GM18870 (cell line): Measurements from ENCODE around the gene HRK.

ENCODE experiments used
- ATAC-seq: cut with Tn5 transposase; IDR thresholded peaks from one replicate; pipeline ENCODE4 v1.9.1; 2021; ENCODE audit warnings: moderate library complexity; ENCODE audit not compliant: unreplicated experiment

The HRK gene

DNA sequence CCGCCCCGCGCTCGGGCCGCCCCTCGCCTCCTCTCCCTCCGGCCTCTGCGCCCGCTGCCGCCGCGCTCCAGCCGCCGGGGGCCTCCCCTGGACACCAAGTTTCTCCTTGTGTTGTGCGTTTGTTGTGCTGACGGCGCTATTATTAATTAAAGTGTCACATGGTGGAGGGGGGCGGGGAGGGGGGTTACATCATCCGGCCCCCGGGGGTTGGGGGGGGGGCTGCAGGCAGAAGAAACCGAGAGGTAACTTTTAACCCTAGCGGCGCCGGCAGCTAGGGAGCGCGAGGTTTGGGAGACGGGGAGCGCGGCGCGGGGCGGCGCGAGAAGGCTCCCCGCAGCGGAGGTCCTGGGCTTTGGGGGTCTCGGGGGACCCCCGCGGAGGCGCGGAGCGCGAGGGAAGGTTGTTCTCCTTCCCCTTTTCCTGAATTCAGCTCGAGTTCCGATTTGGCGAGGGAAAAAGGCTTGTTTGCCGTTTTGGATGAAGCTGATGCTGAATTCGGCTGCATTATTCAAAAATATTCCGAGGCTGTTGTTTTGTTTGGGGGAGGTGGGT lies at the start of gene HRK:
HRK (minus strand) TSS at position 117 of the 552 bp plus-strand sequence. CDS start 134 bp downstream, outside the sequence.
- no peak for ATAC-seq

- no peak for ATAC-seq
Observed at GRCh38 chr12:116929885-116930284, 48.6 kb upstream of the HRK start.

DNA sequence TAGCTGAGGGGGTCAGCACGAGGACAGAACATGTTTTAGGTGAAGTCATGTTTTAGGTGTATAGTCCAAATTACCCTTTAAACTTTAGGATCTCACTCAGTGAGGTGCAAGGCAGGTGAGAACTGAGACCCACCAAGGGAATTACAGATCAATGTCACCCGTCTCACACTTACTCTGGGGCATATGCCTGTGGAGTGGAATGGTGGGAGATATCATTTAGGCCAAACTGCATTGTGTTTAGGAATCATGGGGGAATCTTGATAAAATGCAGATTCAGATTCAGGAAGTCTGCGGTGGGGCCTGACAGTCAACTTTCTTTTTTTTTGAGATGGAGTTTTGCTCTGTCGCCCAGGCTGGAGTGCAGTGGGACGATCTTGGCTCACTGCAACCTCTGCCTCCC lies 47.3 kb upstream of the HRK start:
- ATAC-seq, result no peak

GRCh38 chr12:116927244-116927940 lies 46.2 kb upstream of the HRK start:
- ATAC-seq, result no peak

DNA sequence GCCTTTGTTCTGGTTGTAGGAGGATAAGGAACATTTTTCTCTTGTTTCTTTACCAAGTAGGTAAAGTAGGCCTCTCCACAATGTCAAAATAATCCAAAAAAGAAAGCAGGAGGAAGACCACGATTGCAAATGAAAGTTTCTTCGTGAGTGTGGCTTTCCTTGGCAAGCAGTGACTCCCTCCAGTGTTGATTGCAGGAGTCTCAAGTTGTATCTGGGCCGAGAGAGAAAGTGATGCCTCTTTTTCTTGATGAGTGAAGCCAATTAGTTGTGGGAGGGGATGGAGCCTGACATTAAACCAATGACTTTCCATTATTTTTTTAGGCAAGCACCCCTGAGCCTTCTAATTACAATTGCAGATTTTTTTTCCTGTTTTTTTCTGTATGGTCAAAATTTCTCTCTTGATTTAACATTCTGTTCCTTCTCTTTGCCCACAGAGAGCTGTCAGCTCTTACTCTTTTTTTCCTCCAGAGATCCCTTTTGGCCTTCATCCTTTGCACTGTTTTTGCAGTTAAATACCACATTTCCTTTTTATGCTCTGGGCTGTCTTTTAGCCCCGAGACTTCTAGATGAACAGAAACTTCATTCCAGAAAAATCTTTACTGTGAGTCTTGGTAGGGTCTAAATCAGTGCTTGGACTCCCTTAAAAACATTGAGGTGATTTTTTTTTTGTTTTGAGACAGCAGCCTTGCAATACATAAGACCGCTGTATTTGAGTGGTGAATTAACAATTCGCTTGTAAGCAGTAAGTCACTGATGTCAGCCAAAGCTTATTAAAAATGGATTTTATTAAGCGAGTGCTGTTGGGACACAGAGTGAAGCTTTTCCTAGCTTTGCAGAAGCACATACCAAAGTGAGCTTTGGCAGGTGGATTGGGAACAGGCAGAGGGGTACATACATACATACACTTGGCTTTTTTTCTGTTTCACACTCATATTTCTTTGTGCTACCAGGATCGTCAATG lies 45.3 kb upstream of the HRK start:
- no peak for ATAC-seq

GRCh38 chr12:116924558-116925453 lies 43.6 kb upstream of the HRK start:
- peak; percentile 82 for ATAC-seq

DNA sequence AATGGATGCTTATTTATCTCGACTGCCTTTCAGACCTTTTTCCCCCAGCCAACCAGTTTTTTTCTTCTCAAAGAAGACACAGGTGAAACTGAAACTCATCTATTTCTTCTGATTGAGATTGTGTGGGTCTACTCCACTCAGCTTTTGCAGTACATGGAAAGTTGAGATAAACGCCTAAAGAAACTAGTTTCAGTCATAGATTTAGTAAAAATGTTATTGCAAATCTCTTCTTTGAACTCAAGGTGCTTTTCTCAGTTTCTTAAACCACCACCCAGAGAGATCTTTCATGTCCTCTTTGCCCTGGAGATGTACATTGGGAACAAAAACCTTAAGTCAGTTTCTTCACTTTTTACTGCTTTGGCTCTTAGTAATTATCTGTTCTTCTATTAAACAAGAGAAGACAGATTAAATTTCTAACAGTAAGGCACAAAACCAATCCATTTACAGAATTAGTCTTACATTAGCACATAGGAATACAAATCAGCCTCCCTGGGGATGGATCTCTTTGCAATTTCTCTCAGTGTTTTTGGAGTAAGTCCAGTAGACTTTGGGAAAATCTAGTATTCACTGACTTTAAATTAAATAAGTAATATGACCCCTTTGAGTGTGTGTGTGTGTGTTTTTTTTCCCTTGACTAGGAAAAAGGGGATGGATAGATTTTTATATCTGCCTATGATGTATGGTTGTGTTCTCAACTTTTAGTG lies 41.1 kb upstream of the HRK start:
- ATAC-seq, result peak; percentile 58

DNA sequence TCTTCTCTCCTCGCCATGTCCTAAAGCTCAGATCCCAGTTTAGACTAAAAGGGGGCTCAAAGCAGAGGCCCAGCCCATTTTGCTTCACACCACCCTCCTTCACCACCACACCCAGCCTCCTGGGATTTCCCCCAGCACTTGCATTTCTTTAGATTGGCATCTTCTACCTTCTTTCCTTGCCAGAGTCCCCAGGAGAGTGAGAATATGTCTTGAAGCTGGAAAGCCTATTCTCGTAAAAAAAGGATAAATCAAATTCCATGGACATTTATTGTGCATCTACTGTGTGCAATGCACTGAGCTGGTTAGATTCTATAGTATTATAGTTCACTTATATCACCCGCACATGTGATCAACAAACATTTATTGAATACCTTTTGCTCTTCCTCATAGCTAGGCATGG lies 39.7 kb upstream of the HRK start:
- no peak for ATAC-seq

DNA sequence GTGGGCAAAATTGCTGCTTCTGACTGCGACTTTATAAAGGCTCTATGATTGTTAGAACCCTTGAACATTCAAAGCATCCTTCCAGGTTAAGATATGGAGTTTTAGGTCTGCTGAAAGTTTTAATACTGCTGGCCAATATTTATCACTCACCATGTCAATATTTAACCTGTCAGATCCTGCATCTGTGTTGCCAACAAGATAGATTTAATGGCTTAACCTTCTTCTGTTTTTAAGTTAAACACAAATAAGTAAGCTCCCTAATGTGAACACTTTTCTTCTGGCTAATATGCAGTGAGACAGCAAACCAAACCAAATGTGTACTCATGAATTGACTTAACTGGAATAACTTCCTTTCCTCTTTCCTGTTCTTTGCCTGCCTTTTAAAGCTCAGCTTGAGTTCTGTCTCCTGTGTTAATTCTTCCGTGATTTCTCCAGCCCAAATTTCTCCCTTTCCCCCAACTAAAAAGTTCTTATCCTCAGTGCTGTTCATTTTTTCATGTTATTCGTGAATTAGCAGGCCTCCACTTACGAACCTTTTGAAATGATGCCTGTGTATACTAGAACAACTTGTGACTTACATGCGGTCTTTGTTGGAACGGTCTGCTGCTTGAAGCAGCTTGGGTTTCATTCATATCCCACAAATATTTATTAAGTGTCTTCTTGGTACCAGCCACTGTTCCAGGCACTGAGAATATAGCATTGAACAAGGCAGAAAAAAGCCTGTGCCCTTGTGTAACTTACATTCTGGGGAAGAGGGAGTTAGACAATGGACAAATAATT lies 38.7 kb upstream of the HRK start:
- ATAC-seq, result no peak

DNA sequence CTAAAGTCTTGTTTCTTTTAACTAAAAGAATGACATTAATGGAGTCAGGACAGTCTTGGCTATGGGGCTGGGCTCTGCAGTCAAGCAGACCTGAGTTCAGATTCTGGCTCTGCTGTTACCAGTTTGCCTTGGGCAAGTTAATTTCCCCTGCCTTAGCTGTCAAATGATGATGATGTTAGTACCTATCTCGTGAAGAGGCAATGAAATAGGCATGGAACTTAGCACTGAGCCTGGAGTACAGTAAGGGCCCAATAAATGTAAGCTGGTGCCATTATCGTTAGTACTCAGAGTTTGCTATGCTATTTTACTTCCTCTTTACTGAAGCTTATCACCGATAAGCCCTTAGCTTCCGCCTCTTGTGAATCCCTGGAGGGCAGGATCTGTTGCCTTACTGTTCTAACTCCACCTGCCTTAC lies 38.0 kb upstream of the HRK start:
- ATAC-seq, result no peak

- no peak for ATAC-seq
Observed at GRCh38 chr12:116918464-116918863, 37.2 kb upstream of the HRK start.

GRCh38 chr12:116916714-116917114 lies 35.5 kb upstream of the HRK start:
- ATAC-seq, result peak; percentile 80

DNA sequence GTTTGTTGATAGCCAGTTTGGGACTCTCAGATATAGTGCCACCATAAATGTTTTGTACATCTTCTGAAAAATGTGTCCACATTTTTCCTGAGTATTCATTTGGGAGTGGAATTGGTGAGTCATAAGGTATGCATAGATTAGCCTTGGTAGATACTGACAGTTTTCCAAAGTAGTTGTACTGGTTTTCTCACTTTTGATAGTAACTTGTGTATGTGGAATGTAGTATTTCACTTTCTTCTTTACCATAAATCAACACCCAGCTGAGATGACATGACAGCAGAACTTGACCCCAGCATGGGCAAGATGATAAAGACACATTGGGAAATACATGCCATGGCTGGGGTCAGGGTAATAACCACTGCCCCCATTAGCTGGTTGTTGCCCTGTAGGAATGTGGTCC lies 34.9 kb upstream of the HRK start:
- no peak for ATAC-seq

- no peak for ATAC-seq
Observed at GRCh38 chr12:116915326-116915725, 34.1 kb upstream of the HRK start.

- peak; percentile 63 for ATAC-seq
Observed at GRCh38 chr12:116910645-116911451, 29.6 kb upstream of the HRK start, which contains the start of gene FBXW8. FBXW8 (plus strand) TSS chr12:116910950; CDS start chr12:116911038, 88 bp downstream.

GRCh38 chr12:116910280-116910644 lies 29.0 kb upstream of the HRK start:
- ATAC-seq, result no peak

- no peak for ATAC-seq
Observed at GRCh38 chr12:116906285-116906684, 25.0 kb upstream of the HRK start.

DNA sequence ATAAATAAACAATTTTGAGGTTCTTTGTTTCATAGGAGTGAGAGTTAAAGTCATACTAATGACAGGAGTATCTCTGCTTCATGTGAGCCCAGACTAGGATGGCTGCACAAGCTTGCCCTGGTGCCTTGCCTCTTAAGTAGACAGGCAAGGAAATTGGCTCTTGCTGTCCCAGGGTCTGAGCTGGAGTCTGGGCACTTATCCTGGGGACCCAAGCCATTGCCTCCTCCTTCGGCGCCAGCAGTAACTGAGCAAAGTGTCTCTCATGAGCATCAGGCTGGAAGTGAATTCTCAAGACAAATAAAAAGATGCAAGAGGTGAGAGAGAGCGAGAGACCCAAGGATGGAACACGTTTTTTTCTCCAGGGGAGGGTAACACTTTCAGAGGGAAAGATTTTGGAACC lies 22.6 kb upstream of the HRK start:
- ATAC-seq, result no peak
